WTC11 (cell line): Measurements from ENCODE around the gene PAPPA2. TPM values are rescaled to one million over a fixed set of nuclear protein-coding genes. Genes with fewer than 3 reads are reported as not detected.
A peak's percentile ranks its signal among the peaks of the same experiment; 100 is the strongest.

Experiments used
- ATAC-seq: fragments of 200-7000 bp; cut with Tn5 transposase; 2 replicates; pipeline ENCODE4 v1.10.0; 2021; ENCODE audit warnings: mild to moderate bottlenecking, moderate library complexity
- CTCF ChIA-PET: fragments of 300-600 bp; sonication (Branson Sonifier 250); formaldehyde crosslinking; loops from one replicate; lab custom pipeline; 2021; ENCODE audit warnings: antibody characterized with exemption; lab: Charles Lee
- POLR2A ChIA-PET: fragments of 350-600 bp; sonication (Branson Sonifier 250); formaldehyde crosslinking; loops from one replicate; lab custom pipeline; 2021; ENCODE audit warnings: antibody characterized with exemption; lab: Charles Lee
- DNase-seq: peaks from one replicate; pipeline ENCODE4 v3.0.0; 2021; ENCODE audit warnings: low spot score
- H3K27ac Mint-ChIP-seq: 2 replicates; pipeline ENCODE4 v1.8.0; 2021; ENCODE audit warnings: mixed read lengths
- H3K27me3 Mint-ChIP-seq: 2 replicates; pipeline ENCODE4 v1.8.0; 2021; ENCODE audit warnings: low read depth, mild to moderate bottlenecking, moderate library complexity, mixed read lengths
- H3K36me3 Mint-ChIP-seq: 2 replicates; pipeline ENCODE4 v1.8.0; 2021; ENCODE audit warnings: mixed read lengths
- H3K4me1 Mint-ChIP-seq: 2 replicates; pipeline ENCODE4 v1.8.0; 2022; ENCODE audit warnings: mixed read lengths
- H3K4me3 Mint-ChIP-seq: 2 replicates; pipeline ENCODE4 v1.8.0; 2021; ENCODE audit warnings: mild to moderate bottlenecking, moderate library complexity, mixed read lengths
- H3K9me3 Mint-ChIP-seq: 2 replicates; pipeline ENCODE4 v1.8.0; 2021; ENCODE audit warnings: mixed read lengths
- ESRRA ChIP-seq: sonication (generic); formaldehyde crosslinking; IDR thresholded peaks from 2 replicates; pipeline ENCODE4 v1.8.1; 2022; ENCODE audit warnings: mild to moderate bottlenecking, missing genetic modification reagents, borderline replicate concordance
- GRHL2 ChIP-seq: fragments of 250-450 bp; sonication (Bioruptor Pico); IDR thresholded peaks from 2 replicates; pipeline ENCODE4 v1.8.0; 2022; ENCODE audit warnings: mild to moderate bottlenecking, moderate library complexity; ENCODE audit not compliant: insufficient replicate concordance, severe bottlenecking
- NFE2L1 ChIP-seq: sonication (generic); formaldehyde crosslinking; IDR thresholded peaks from 2 replicates; pipeline ENCODE4 v1.8.1; 2023; ENCODE audit warnings: missing genetic modification reagents
- NR2C2 ChIP-seq: sonication (generic); formaldehyde crosslinking; IDR thresholded peaks from 2 replicates; pipeline ENCODE4 v1.8.0; 2022; ENCODE audit warnings: mild to moderate bottlenecking, missing genetic modification reagents
- TEAD1 ChIP-seq: sonication (generic); formaldehyde crosslinking; IDR thresholded peaks from 2 replicates; pipeline ENCODE4 v1.8.0; 2022; ENCODE audit warnings: mild to moderate bottlenecking, missing genetic modification reagents
- ZNF138 ChIP-seq: sonication (generic); formaldehyde crosslinking; conservative IDR thresholded peaks from 2 replicates; pipeline ENCODE4 v1.8.1; 2022; ENCODE audit warnings: mild to moderate bottlenecking, moderate library complexity, missing genetic modification reagents
- ZNF219 ChIP-seq: sonication (generic); formaldehyde crosslinking; IDR thresholded peaks from 2 replicates; pipeline ENCODE4 v1.8.0; 2023; ENCODE audit warnings: missing genetic modification reagents, mild to moderate bottlenecking, borderline replicate concordance
- ZNF671 ChIP-seq: fragments of 250-450 bp; sonication (Bioruptor Pico); IDR thresholded peaks from 2 replicates; pipeline ENCODE4 v1.8.0; 2021; ENCODE audit warnings: mild to moderate bottlenecking
- total RNA-seq: library from RNA; stranded (reverse); gene quantifications from 3 replicates; pipeline ENCODE4 v1.2.3, GENCODE V29; 2021
- TF ChIP-seq, protein P1 (sequence below): sonication (generic); formaldehyde crosslinking; IDR thresholded peaks from 2 replicates; pipeline ENCODE4 v1.8.1; 2023; ENCODE audit warnings: mild to moderate bottlenecking, missing genetic modification reagents, moderate library complexity
- TF ChIP-seq, protein P2 (sequence below): sonication (generic); formaldehyde crosslinking; IDR thresholded peaks from 2 replicates; pipeline ENCODE4 v1.8.0; 2022; ENCODE audit warnings: mild to moderate bottlenecking, missing genetic modification reagents
- TF ChIP-seq, protein P3 (sequence below): sonication (generic); formaldehyde crosslinking; conservative IDR thresholded peaks from 2 replicates; pipeline ENCODE4 v1.8.1; 2022; ENCODE audit warnings: mild to moderate bottlenecking, missing genetic modification reagents
- TF ChIP-seq, protein P4 (sequence below): sonication (generic); formaldehyde crosslinking; IDR thresholded peaks from 2 replicates; pipeline ENCODE4 v1.8.0; 2022; ENCODE audit warnings: mild to moderate bottlenecking, missing genetic modification reagents
- TF ChIP-seq, protein P5 (sequence below): sonication (generic); formaldehyde crosslinking; IDR thresholded peaks from 2 replicates; pipeline ENCODE4 v1.8.1; 2023; ENCODE audit warnings: mild to moderate bottlenecking, missing genetic modification reagents
- TF ChIP-seq, protein P6 (sequence below): sonication (generic); formaldehyde crosslinking; IDR thresholded peaks from 2 replicates; pipeline ENCODE4 v1.8.1; 2022; ENCODE audit warnings: missing genetic modification reagents, borderline replicate concordance
- TF ChIP-seq, protein P7 (sequence below): sonication (generic); formaldehyde crosslinking; IDR thresholded peaks from 2 replicates; pipeline ENCODE4 v1.8.0; 2023; ENCODE audit warnings: mild to moderate bottlenecking, missing genetic modification reagents
- TF ChIP-seq, protein P8 (sequence below): fragments of 250-450 bp; sonication (Bioruptor Pico); IDR thresholded peaks from 2 replicates; pipeline ENCODE4 v1.9.0; 2021; ENCODE audit warnings: mild to moderate bottlenecking, borderline replicate concordance
- TF ChIP-seq, protein P9 (sequence below): fragments of 250-450 bp; sonication (Bioruptor Pico); IDR thresholded peaks from 2 replicates; pipeline ENCODE4 v1.9.0; 2021; ENCODE audit warnings: mild to moderate bottlenecking

PAPPA2 gene
- total RNA-seq, 1 experiment from 2014 or later: 0.74 TPM

DNA sequence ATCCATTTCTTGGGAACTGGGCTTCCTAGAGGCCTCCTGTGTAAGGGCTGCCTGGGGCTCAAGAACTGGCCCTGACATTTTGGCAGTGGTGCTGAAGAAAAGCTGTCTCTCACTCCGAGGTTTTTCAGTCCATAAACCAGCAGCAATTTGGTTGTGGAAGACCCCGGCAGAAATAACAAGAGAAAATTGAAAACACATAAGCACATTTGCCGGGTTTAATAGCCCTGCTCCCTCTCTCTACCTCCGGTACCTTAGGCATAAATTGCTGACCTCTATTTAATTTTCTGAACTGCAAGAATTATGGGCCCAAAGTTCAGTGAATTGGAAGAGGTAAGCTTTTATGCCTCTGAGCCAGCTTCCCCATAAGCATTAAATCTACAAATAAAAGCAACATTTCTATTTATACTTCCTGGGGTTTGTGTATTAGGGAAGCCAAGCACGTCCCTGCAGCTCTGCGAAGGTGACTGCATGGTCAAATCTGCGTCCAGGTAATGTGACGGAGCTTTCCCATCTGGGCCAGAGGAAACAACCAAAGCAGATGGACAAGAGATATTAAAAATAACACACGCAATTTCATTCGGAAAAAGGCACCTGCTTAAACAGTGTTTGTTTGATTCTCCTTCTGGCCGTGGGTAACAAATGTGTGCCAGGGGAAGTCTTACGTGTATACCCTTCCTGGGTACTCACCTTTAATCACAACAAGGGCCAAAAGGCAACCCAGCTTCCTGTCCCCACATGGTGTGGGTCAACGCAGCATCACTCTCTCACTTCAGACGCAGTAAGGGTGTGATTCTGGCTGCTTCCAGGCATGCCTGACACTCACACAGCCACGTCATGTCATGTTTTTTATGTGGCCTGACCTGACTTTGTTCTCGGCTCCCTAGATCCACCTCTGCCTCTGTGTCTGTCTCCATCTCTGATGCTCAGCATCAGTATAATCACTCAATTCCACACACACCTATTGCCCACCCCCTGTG lies 69.2 kb downstream of the PAPPA2 start:
- no peaks in the 10 kb centered on the region for H3K27me3 Mint-ChIP-seq
- TF ChIP-seq, protein P1, sequence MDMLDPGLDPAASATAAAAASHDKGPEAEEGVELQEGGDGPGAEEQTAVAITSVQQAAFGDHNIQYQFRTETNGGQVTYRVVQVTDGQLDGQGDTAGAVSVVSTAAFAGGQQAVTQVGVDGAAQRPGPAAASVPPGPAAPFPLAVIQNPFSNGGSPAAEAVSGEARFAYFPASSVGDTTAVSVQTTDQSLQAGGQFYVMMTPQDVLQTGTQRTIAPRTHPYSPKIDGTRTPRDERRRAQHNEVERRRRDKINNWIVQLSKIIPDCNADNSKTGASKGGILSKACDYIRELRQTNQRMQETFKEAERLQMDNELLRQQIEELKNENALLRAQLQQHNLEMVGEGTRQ (CRISPR knock-in tag): no peak
- TF ChIP-seq ESRRA (CRISPR knock-in tag) (no peak), ZNF671 (CRISPR knock-in tag) (no peak), TEAD1 (CRISPR knock-in tag) (no peak), ZNF138 (CRISPR knock-in tag) (no peak), GRHL2 (CRISPR knock-in tag) (no peak)
- TF ChIP-seq, protein P2, sequence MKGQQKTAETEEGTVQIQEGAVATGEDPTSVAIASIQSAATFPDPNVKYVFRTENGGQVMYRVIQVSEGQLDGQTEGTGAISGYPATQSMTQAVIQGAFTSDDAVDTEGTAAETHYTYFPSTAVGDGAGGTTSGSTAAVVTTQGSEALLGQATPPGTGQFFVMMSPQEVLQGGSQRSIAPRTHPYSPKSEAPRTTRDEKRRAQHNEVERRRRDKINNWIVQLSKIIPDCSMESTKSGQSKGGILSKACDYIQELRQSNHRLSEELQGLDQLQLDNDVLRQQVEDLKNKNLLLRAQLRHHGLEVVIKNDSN (CRISPR knock-in tag): no peak
- TF ChIP-seq, protein P3, sequence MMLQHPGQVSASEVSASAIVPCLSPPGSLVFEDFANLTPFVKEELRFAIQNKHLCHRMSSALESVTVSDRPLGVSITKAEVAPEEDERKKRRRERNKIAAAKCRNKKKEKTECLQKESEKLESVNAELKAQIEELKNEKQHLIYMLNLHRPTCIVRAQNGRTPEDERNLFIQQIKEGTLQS (CRISPR knock-in tag): no peak
- TF ChIP-seq, protein P4, sequence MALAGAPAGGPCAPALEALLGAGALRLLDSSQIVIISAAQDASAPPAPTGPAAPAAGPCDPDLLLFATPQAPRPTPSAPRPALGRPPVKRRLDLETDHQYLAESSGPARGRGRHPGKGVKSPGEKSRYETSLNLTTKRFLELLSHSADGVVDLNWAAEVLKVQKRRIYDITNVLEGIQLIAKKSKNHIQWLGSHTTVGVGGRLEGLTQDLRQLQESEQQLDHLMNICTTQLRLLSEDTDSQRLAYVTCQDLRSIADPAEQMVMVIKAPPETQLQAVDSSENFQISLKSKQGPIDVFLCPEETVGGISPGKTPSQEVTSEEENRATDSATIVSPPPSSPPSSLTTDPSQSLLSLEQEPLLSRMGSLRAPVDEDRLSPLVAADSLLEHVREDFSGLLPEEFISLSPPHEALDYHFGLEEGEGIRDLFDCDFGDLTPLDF: no peak
- no peaks in the 10 kb centered on the region for H3K36me3 Mint-ChIP-seq
- ATAC-seq: peak; percentile 41
- H3K4me1 Mint-ChIP-seq: peaks cover 14% of the 10 kb centered on the region
- no peak overlapping the region for H3K4me3 Mint-ChIP-seq
- H3K27ac Mint-ChIP-seq: peak overlapping the region; percentile 38; the same call in 1 of the 2 replicates
- H3K9me3 Mint-ChIP-seq: 0 out of 2 replicates have a peak, but pooled peaks cover 3% of the 10 kb centered on the region
- no peak for DNase-seq
- CTCF ChIA-PET: no interaction called here
- POLR2A ChIA-PET: no interaction called here

DNA sequence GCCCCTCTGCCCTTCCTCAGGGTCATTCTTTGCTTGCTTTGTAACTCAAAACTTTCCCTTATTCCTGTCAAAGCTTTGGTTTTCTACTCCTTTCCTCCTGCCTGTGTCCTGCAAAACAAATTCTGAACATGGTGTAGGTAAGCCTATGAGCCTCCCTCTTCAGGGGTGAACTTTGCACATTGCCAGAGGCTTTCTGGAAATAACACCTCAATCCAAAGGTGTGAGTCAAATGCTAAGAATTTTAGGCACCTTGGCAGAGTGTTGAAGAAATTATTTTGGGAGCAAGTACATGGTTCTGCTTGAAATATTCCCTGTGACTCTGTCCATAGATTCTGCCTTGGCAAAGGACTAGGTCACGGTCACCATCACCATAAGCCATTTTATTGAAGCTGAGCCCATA lies 70.0 kb downstream of the PAPPA2 start:
- Mint-ChIP-seq H3K27me3 (no peaks in the 10 kb centered on the region), H3K4me3 (no peak overlapping the region), H3K36me3 (no peaks in the 10 kb centered on the region), H3K9me3 (no peaks in the 10 kb centered on the region), H3K4me1 (peaks cover 14% of the 10 kb centered on the region), H3K27ac (no peak overlapping the region)
- no peak for DNase-seq
- POLR2A ChIA-PET: no interaction called here
- no peak for ATAC-seq
- CTCF ChIA-PET: no interaction called here
- TF ChIP-seq, protein P5, sequence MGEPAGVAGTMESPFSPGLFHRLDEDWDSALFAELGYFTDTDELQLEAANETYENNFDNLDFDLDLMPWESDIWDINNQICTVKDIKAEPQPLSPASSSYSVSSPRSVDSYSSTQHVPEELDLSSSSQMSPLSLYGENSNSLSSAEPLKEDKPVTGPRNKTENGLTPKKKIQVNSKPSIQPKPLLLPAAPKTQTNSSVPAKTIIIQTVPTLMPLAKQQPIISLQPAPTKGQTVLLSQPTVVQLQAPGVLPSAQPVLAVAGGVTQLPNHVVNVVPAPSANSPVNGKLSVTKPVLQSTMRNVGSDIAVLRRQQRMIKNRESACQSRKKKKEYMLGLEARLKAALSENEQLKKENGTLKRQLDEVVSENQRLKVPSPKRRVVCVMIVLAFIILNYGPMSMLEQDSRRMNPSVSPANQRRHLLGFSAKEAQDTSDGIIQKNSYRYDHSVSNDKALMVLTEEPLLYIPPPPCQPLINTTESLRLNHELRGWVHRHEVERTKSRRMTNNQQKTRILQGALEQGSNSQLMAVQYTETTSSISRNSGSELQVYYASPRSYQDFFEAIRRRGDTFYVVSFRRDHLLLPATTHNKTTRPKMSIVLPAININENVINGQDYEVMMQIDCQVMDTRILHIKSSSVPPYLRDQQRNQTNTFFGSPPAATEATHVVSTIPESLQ (CRISPR knock-in tag): no peak
- TF ChIP-seq NR2C2 (no peak), ZNF219 (no peak), NFE2L1 (CRISPR knock-in tag) (no peak)
- TF ChIP-seq, protein P6, sequence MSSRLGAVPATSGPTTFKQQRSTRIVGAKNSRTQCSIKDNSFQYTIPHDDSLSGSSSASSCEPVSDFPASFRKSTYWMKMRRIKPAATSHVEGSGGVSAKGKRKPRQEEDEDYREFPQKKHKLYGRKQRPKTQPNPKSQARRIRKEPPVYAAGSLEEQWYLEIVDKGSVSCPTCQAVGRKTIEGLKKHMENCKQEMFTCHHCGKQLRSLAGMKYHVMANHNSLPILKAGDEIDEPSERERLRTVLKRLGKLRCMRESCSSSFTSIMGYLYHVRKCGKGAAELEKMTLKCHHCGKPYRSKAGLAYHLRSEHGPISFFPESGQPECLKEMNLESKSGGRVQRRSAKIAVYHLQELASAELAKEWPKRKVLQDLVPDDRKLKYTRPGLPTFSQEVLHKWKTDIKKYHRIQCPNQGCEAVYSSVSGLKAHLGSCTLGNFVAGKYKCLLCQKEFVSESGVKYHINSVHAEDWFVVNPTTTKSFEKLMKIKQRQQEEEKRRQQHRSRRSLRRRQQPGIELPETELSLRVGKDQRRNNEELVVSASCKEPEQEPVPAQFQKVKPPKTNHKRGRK (CRISPR knock-in tag): no peak
- TF ChIP-seq, protein P7, sequence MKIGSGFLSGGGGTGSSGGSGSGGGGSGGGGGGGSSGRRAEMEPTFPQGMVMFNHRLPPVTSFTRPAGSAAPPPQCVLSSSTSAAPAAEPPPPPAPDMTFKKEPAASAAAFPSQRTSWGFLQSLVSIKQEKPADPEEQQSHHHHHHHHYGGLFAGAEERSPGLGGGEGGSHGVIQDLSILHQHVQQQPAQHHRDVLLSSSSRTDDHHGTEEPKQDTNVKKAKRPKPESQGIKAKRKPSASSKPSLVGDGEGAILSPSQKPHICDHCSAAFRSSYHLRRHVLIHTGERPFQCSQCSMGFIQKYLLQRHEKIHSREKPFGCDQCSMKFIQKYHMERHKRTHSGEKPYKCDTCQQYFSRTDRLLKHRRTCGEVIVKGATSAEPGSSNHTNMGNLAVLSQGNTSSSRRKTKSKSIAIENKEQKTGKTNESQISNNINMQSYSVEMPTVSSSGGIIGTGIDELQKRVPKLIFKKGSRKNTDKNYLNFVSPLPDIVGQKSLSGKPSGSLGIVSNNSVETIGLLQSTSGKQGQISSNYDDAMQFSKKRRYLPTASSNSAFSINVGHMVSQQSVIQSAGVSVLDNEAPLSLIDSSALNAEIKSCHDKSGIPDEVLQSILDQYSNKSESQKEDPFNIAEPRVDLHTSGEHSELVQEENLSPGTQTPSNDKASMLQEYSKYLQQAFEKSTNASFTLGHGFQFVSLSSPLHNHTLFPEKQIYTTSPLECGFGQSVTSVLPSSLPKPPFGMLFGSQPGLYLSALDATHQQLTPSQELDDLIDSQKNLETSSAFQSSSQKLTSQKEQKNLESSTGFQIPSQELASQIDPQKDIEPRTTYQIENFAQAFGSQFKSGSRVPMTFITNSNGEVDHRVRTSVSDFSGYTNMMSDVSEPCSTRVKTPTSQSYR (CRISPR knock-in tag): no peak
- TF ChIP-seq, protein P8, sequence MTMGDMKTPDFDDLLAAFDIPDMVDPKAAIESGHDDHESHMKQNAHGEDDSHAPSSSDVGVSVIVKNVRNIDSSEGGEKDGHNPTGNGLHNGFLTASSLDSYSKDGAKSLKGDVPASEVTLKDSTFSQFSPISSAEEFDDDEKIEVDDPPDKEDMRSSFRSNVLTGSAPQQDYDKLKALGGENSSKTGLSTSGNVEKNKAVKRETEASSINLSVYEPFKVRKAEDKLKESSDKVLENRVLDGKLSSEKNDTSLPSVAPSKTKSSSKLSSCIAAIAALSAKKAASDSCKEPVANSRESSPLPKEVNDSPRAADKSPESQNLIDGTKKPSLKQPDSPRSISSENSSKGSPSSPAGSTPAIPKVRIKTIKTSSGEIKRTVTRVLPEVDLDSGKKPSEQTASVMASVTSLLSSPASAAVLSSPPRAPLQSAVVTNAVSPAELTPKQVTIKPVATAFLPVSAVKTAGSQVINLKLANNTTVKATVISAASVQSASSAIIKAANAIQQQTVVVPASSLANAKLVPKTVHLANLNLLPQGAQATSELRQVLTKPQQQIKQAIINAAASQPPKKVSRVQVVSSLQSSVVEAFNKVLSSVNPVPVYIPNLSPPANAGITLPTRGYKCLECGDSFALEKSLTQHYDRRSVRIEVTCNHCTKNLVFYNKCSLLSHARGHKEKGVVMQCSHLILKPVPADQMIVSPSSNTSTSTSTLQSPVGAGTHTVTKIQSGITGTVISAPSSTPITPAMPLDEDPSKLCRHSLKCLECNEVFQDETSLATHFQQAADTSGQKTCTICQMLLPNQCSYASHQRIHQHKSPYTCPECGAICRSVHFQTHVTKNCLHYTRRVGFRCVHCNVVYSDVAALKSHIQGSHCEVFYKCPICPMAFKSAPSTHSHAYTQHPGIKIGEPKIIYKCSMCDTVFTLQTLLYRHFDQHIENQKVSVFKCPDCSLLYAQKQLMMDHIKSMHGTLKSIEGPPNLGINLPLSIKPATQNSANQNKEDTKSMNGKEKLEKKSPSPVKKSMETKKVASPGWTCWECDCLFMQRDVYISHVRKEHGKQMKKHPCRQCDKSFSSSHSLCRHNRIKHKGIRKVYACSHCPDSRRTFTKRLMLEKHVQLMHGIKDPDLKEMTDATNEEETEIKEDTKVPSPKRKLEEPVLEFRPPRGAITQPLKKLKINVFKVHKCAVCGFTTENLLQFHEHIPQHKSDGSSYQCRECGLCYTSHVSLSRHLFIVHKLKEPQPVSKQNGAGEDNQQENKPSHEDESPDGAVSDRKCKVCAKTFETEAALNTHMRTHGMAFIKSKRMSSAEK (CRISPR knock-in tag): no peak
- TF ChIP-seq, protein P9, sequence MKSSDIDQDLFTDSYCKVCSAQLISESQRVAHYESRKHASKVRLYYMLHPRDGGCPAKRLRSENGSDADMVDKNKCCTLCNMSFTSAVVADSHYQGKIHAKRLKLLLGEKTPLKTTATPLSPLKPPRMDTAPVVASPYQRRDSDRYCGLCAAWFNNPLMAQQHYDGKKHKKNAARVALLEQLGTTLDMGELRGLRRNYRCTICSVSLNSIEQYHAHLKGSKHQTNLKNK (CRISPR knock-in tag): no peak
